ENCODE data around the gene OR4E1.
"Not testable (repeated sequence)": the region's sequence is repeated elsewhere in the genome, so short reads cannot be mapped to it uniquely, and the experiment has no call there.

OR4E1 gene

DNA sequence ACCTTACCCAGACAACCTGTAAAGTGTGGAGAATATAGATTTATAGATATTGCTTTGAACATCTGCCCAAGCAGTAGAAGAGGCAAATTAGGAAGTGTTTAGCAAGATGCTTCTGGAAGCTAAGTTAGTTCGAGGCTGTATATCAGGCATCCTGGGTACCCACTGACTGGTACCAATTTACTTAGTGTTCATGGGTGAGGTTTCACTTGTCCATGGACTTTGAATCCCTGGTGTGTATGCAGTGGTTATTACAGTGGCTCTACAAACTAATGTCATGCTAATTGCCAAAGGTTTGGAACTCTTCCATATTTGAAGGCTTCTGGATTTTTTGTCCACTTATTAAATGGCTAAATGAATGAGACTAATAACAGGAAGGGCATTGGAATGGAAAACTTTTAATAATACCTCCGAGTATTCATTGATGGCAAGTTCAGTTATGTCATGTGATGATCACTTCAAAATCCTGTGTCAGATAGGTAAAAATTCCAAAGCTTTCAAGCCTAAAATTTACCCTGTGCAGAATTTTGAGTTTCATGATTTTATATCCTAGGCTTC lies 20.2 kb downstream of the OR4E1 start, which contains the start of gene OR4E2:
Gene OR4E2 (plus strand): TSS at position 505 of the 555 bp plus-strand sequence. CDS start 11,248 bp downstream, outside the sequence.
- no peak for TF ChIP-seq ZFX (IDR thresholded peaks at IDR 0.05)
- TF ChIP-seq, protein P1, sequence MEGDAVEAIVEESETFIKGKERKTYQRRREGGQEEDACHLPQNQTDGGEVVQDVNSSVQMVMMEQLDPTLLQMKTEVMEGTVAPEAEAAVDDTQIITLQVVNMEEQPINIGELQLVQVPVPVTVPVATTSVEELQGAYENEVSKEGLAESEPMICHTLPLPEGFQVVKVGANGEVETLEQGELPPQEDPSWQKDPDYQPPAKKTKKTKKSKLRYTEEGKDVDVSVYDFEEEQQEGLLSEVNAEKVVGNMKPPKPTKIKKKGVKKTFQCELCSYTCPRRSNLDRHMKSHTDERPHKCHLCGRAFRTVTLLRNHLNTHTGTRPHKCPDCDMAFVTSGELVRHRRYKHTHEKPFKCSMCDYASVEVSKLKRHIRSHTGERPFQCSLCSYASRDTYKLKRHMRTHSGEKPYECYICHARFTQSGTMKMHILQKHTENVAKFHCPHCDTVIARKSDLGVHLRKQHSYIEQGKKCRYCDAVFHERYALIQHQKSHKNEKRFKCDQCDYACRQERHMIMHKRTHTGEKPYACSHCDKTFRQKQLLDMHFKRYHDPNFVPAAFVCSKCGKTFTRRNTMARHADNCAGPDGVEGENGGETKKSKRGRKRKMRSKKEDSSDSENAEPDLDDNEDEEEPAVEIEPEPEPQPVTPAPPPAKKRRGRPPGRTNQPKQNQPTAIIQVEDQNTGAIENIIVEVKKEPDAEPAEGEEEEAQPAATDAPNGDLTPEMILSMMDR (conservative IDR thresholded peaks at IDR 0.05): no peak
- H3K27ac ChIP-seq: no peak within 1 kb of the TSS

DNA sequence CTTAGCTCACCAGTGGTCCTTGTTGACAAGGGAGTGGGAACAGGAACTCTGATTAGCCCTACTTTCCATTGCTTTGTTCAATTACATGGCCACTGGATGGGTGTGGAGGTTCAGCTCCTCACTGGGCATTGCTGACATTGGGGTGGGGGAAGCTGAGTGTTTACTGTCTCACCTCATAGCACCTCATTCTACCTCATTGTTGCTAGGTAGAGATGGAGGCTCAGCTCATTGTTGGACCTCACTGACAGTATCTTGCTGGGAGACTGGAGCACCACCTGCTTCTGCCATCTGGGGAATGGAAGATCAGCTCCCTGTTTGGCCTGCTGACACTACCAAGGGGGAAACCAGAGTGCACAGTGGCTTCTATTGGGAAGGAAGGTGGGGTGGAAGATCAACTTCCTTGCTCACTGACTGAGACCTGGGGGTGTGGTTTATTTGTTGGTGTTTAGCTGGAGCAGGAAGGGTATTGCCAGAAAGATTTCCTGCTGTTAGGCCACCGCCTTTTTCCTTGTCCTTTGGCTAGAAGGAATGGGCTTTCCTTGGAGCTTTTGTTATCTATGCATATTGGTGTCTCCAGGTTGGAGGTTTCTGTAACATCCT lies 21.3 kb downstream of the OR4E1 start:
- H3K27ac ChIP-seq: no peak overlapping the region
- TF ChIP-seq, protein P1 (conservative IDR thresholded peaks at IDR 0.05): no peak
- no peak for TF ChIP-seq ZFX (IDR thresholded peaks at IDR 0.05)

- no peak overlapping the region for H3K27ac ChIP-seq
- TF ChIP-seq ZFX (IDR thresholded peaks at IDR 0.05): no peak
- TF ChIP-seq, protein P1 (conservative IDR thresholded peaks at IDR 0.05): no peak
These were observed 26.2 kb downstream of the OR4E1 start for GRCh38 chr14:21647380-21647779.

GRCh38 chr14:21643407-21643806 lies 30.2 kb downstream of the OR4E1 start:
- TF ChIP-seq ZFX (IDR thresholded peaks at IDR 0.05): no peak
- TF ChIP-seq, protein P1 (conservative IDR thresholded peaks at IDR 0.05): no peak
- H3K27ac ChIP-seq: no peak overlapping the region

GRCh38 chr14:21642683-21643082 lies 30.9 kb downstream of the OR4E1 start:
- TF ChIP-seq, protein P1 (conservative IDR thresholded peaks at IDR 0.05): no peak
- no peak for TF ChIP-seq ZFX (IDR thresholded peaks at IDR 0.05)

DNA sequence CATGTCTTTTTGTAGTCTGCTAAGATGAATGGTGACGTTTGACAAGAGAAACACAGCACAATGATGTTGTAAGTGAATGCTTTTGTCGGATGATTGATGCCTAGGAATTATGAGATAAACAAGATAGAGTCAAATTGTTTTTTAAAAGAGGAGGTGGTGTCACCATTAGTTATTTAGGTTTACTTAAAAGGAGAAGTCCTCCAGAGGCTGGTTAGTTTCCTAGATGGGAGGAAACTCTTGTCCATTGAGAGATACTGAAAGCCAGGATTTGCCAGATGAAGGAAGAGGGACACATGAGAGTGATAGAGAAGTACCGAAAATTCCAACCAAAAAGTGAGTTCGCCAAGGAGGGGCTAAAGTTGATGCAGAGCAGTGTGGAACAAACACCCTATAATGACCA lies 38.8 kb downstream of the OR4E1 start, which contains the start of gene OR10G2:
Gene OR10G2 (minus strand): TSS at position 101 of the 400 bp plus-strand sequence. CDS start 98 bp downstream, at position 3.
- TF ChIP-seq, protein P1 (conservative IDR thresholded peaks at IDR 0.05): no peak
- TF ChIP-seq ZFX (IDR thresholded peaks at IDR 0.05): no peak
- no peak within 1 kb of the TSS for H3K27ac ChIP-seq

More at GRCh38 chr14:21642683-21643082, 30.9 kb downstream of the OR4E1 start:
- no peak overlapping the region for H3K27ac ChIP-seq

- H3K27ac ChIP-seq: no peak overlapping the region
- TF ChIP-seq, protein P1 (conservative IDR thresholded peaks at IDR 0.05): no peak
- no peak for TF ChIP-seq ZFX (IDR thresholded peaks at IDR 0.05)
These were observed 42.5 kb downstream of the OR4E1 start for GRCh38 chr14:21631084-21631483.

- H3K27ac ChIP-seq: not testable (repeated sequence)
These were observed 43.1 kb downstream of the OR4E1 start for GRCh38 chr14:21630503-21630902.

All from C4-2B (cell line).